Ovary (tissue), 9 donors: ENCODE measurements around the gene KEL. TPM values are rescaled to one million over a fixed set of nuclear protein-coding genes. Genes with fewer than 3 reads are reported as not detected.

ENCODE experiments used
- DNase-seq, 5 donors: peaks; one replicate each; pipeline ENCODE4 v3.0.0-alpha.2; 2019 to 2020
- H3K27ac ChIP-seq, 2 donors: fragments of 200-600 bp; one replicate each; pipeline versions ENCODE4 v1.5.1 to v1.8.0; 2019 to 2022
- H3K27me3 ChIP-seq: fragments of 200-600 bp; one replicate; pipeline ENCODE4 v1.8.0; 2022
- H3K36me3 ChIP-seq: fragments of 200-600 bp; sonication (generic); one replicate; pipeline ENCODE4 v1.5.1; 2019
- H3K4me1 ChIP-seq: one replicate; pipeline ENCODE4 v1.8.1; 2013; ENCODE audit warnings: mild to moderate bottlenecking, moderate library complexity; ENCODE audit not compliant: insufficient read depth
- H3K4me3 ChIP-seq: fragments of 200-600 bp; sonication (generic); one replicate; pipeline ENCODE4 v1.5.1; 2017
- H3K9me3 ChIP-seq, 2 donors: fragments of 200-600 bp in 1 of 2; sonication (generic) in 1 of 2; one replicate each; pipeline versions ENCODE4 v1.5.1 to v1.8.1; 2013 to 2019; ENCODE audit warnings: mild to moderate bottlenecking in 1 of 2, moderate library complexity in 1 of 2
- CTCF ChIP-seq, 3 donors: fragments of 450-650 bp in 2 of 3; fragments of 200-600 bp in 1 of 3; IDR thresholded peaks; one replicate each; pipeline versions ENCODE4 v1.5.1 to v1.8.0; 2016 to 2022; ENCODE audit warnings: antibody characterized with exemption in 3 of 3, mild to moderate bottlenecking in 1 of 3
- EP300 ChIP-seq: sonication (generic); formaldehyde crosslinking; IDR thresholded peaks from one replicate; pipeline ENCODE4 v1.6.1; 2017; ENCODE audit warnings: antibody characterized with exemption
- POLR2A ChIP-seq: fragments of 450-650 bp; IDR thresholded peaks from one replicate; pipeline ENCODE4 v1.6.1; 2017; ENCODE audit warnings: antibody characterized with exemption, mild to moderate bottlenecking, moderate library complexity
- WGBS, 3 donors: extraction: QIAGEN DNeasy Blood & Tissue Kit in 1 of 3; methylation state at CpG; one replicate each; pipeline versions ENCODE4 v1.1.5 to v1.1.7; 2013 to 2017; 5-methylcytosine and 5-hydroxymethylcytosine counted together
- intact Hi-C, 4 donors: fragments of 100-400 bp; cut with DNase I; formaldehyde crosslinking; loops; one replicate each; pipeline versions ENCODE4 v1.11.0 to v1.15.1; 2022 to 2023
- polyA plus RNA-seq, 2 donors: library from polyadenylated mRNA; stranded (reverse); fragments of 200-250 nt in 1 of 2; fragments of 350-450 nt in 1 of 2; fragmentation: Illumina TruSeq in 1 of 2; extraction: RNeasy Lipid Tissue Mini Kit (QIAGEN cat#74804) in 1 of 2; gene quantifications; one replicate each; pipeline ENCODE4 v1.2.3, GENCODE V29; 2013 to 2014
- total RNA-seq, 7 donors: library from RNA; depleted of rRNA in 2 of 7; stranded (reverse); fragments of >200 nt in 2 of 7; fragmentation: NEBNext Ultra II Directional in 3 of 7; extraction: Animal tissue kit (Norgen Biotek cat#: 25700) in 3 of 7; gene quantifications; one replicate each; pipeline versions ENCODE4 v1.1.0 to v1.2.4, GENCODE V29; 2016 to 2023
- donor health status: DM: no; HTN: no; CAD: no; lungs with moderate emphysema.
- donor health status: DM: no; HTN: no; CAD: no.
- donor health status: Bipolar disorder and iron deficiency.
- donor health status: DM: yes; HTN: yes; CAD: no.
- donor health status: DM: no; HTN: no; CAD: no.
- donor health status: DM: yes; HTN: yes; CAD: no.

The KEL gene
- total and polyA plus RNA-seq, 9 donors: 0.11 to 2.5 (median 0.54) TPM; not detected in 1

- Histone ChIP-seq H3K4me1 (no peaks in the 10 kb centered on the region), H3K27ac (no peak overlapping the region), H3K4me3 (no peak overlapping the region), H3K9me3 (no peaks in the 10 kb centered on the region), H3K27me3 (no peaks in the 10 kb centered on the region), H3K36me3 (no peaks in the 10 kb centered on the region)
- TF ChIP-seq POLR2A (no peak), EP300 (no peak), CTCF (IDR thresholded peaks at IDR 0.05) (no peak)
- no peak for DNase-seq
- intact Hi-C loops: no loop called here
- 77 to 84% (median 81%) methylated on average over 5 of the region's 5 CpGs for WGBS, 3 donors
Measured at GRCh38 chr7:142892951-142893350, 69.2 kb downstream of the KEL start.

GRCh38 chr7:142891490-142892082 lies 70.6 kb downstream of the KEL start:
- DNase-seq: no peak
- intact Hi-C loops: no loop called here
- 73 to 81% (median 79%) methylated on average over 10 of the region's 10 CpGs for WGBS, 3 donors
- H3K9me3 ChIP-seq: no peaks in the 10 kb centered on the region
- H3K4me1 ChIP-seq: no peaks in the 10 kb centered on the region
- no peaks in the 10 kb centered on the region for H3K36me3 ChIP-seq
- H3K27ac ChIP-seq: no peak overlapping the region
- H3K4me3 ChIP-seq: no peak overlapping the region
- no peaks in the 10 kb centered on the region for H3K27me3 ChIP-seq
- TF ChIP-seq CTCF (IDR thresholded peaks at IDR 0.05) (no peak), POLR2A (no peak), EP300 (no peak)

Other genes with a start within 250 kb of the KEL start
- 10 to 100 TPM in 2 of 7 donors, 1 to 10 TPM in 1, under 1 TPM in 1, not detected in 3; 0.82 to 35.0 (median 18.6) TPM for gene PRSS1, start 212.9 kb downstream of the KEL start, total RNA-seq
- under 1 TPM in 1 of 2 donors, not detected in 1; 0.15 TPM for gene PRSS1, start 212.9 kb downstream of the KEL start, polyA plus RNA-seq
- 10 to 100 TPM in 2 of 7 donors, 1 to 10 TPM in 3, not detected in 2; 1.4 to 90.0 (median 5.3) TPM for gene PRSS2, start 191.4 kb downstream of the KEL start, total RNA-seq
- 1 to 10 TPM in 1 of 2 donors, not detected in 1; 1.5 TPM for gene PRSS2, start 191.4 kb downstream of the KEL start, polyA plus RNA-seq
- 10 to 100 TPM; 17.9 to 41.1 (median 31.9) TPM for gene EPHB6, start 107.3 kb downstream of the KEL start, total RNA-seq
- 10 to 100 TPM; 10.7 to 14.1 TPM for gene EPHB6, start 107.3 kb downstream of the KEL start, polyA plus RNA-seq
- gene TRPV6, start 76.6 kb downstream of the KEL start, total RNA-seq: 1 to 10 TPM in 2 of 7 donors, under 1 TPM in 1, not detected in 4; 0.51 to 9.7 (median 1.5) TPM
- under 1 TPM; 0.03 to 0.19 TPM for gene TRPV6, start 76.6 kb downstream of the KEL start, polyA plus RNA-seq
- not detected for gene TRPV5, start 28.6 kb downstream of the KEL start, total RNA-seq
- not detected for gene TRPV5, start 28.6 kb downstream of the KEL start, polyA plus RNA-seq
- not detected for gene LLCFC1, start 22.9 kb downstream of the KEL start, total RNA-seq
- not detected for gene LLCFC1, start 22.9 kb downstream of the KEL start, polyA plus RNA-seq
- gene OR9A2, start 64.8 kb upstream of the KEL start, total RNA-seq: under 1 TPM in 2 of 7 donors, not detected in 5; 0.22 TPM
- not detected for gene OR9A2, start 64.8 kb upstream of the KEL start, polyA plus RNA-seq
- not detected for gene OR6V1, start 90.0 kb upstream of the KEL start, total RNA-seq
- not detected for gene OR6V1, start 90.0 kb upstream of the KEL start, polyA plus RNA-seq
- gene PIP, start 169.7 kb upstream of the KEL start, total RNA-seq: 1 to 10 TPM in 1 of 7 donors, under 1 TPM in 1, not detected in 5; 0.92 to 4.9 TPM
- gene PIP, start 169.7 kb upstream of the KEL start, polyA plus RNA-seq: not detected
- not detected for gene TAS2R39, start 221.1 kb upstream of the KEL start, total RNA-seq
- not detected for gene TAS2R39, start 221.1 kb upstream of the KEL start, polyA plus RNA-seq